Measurements from ENCODE around the gene BCLAF3.

- TF ChIP-seq CTCF (IDR thresholded peaks at IDR 0.05; ENCODE audit: poor library complexity, severe bottlenecking) = peak; percentile 17
- no peak for TF ChIP-seq EP300 (conservative IDR thresholded peaks at IDR 0.05; ENCODE audit: poor library complexity, severe bottlenecking)
- no peak for TF ChIP-seq EZH2 (IDR thresholded peaks at IDR 0.05; ENCODE audit: borderline replicate concordance, insufficient read depth, low read length, poor library complexity, severe bottlenecking)
- no peak for TF ChIP-seq TAF1 (IDR thresholded peaks at IDR 0.05; ENCODE audit: low read depth)
- TF ChIP-seq POLR2AphosphoS5 (IDR thresholded peaks at IDR 0.05) = no peak
- no peak for TF ChIP-seq REST (IDR thresholded peaks at IDR 0.05; ENCODE audit: borderline replicate concordance)
These were observed 708 bp downstream of the BCLAF3 start for GRCh38 chrX:19990151-19990555.

All from neural cell (in vitro differentiated cells).